ENCODE data around the gene KHDC1L. TPM values are rescaled to one million over a fixed set of nuclear protein-coding genes. Genes with fewer than 3 reads are reported as not detected.
"Not testable (repeated sequence)": the region's sequence is repeated elsewhere in the genome, so short reads cannot be mapped to it uniquely, and the experiment has no call there.

Gene KHDC1L
- total and polyA plus RNA-seq, 2 of the 13 experiments (the other 11 are each of a cell fraction or from before 2014, with no cell fraction given): not detected

DNA sequence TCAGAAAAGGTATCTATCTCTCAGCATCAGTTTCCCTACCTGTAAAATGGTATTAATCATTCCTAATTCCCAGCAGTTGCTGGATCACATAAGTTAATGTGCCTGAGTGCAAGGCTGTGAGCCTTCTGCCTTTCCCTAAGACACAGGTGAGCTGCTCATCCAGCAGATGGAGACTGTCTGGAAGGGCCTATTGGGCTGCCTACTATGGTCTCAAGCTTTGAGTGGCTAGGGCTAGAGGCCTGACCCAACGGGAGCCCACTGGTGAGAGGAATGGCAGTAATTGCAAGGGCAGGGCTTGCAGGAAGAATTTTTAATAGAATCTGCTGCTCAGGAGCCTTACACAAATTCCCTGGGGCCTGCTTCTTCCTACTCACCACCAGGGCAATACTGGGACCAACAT lies 33.4 kb upstream of the KHDC1L start:
- WGBS (ENCODE audit: low lambda C conversion rate): no CpG with 5 or more reads among the region's 1 CpG
- Histone ChIP-seq H3K9ac (ENCODE audit: insufficient read depth, low read depth, low read length) (no peak overlapping the region), H3K4me1 (ENCODE audit: insufficient read depth, low read length) (no peaks in the 10 kb centered on the region), H3K4me3 (replicated peaks in 1 of 3; ENCODE audit: insufficient read depth in 1 of 3, low read depth in 2 of 3, low read length in 3 of 3) (no peak overlapping the region), H3K27me3 (ENCODE audit: control insufficient read depth in 1 of 2, insufficient read depth in 2 of 2, low read length in 2 of 2) (0 out of 5 replicates have a peak, but pooled peaks cover 0 to 3% of the 10 kb centered on the region in 2 experiments), H3K4me2 (ENCODE audit: low read depth, low read length) (no peak overlapping the region), H3K36me3 (replicated peaks in 1 of 2; ENCODE audit: control insufficient read depth in 1 of 2, insufficient read depth in 2 of 2, low read length in 2 of 2) (no peaks in the 10 kb centered on the region), H3K27ac (ENCODE audit: extremely low read length, insufficient read depth, low read length) (no peak overlapping the region), H4K20me1 (ENCODE audit: insufficient read depth, low read length) (no peaks in the 10 kb centered on the region), H3K9me3 (ENCODE audit: low read length) (no peaks in the 10 kb centered on the region), H3K79me2 (ENCODE audit: insufficient read depth, low read length) (no peaks in the 10 kb centered on the region), H2AFZ (ENCODE audit: low read length) (no peak overlapping the region)
- no peak for TF ChIP-seq KAT2B (IDR thresholded peaks at IDR 0.05; ENCODE audit: borderline replicate concordance, low read depth, low read length)
- no peak for TF ChIP-seq KAT8 (CRISPR knock-in tag; IDR thresholded peaks at IDR 0.05)
- no peak for TF ChIP-seq ZNF619 (CRISPR knock-in tag; IDR thresholded peaks at IDR 0.05)
- TF ChIP-seq, protein P1, sequence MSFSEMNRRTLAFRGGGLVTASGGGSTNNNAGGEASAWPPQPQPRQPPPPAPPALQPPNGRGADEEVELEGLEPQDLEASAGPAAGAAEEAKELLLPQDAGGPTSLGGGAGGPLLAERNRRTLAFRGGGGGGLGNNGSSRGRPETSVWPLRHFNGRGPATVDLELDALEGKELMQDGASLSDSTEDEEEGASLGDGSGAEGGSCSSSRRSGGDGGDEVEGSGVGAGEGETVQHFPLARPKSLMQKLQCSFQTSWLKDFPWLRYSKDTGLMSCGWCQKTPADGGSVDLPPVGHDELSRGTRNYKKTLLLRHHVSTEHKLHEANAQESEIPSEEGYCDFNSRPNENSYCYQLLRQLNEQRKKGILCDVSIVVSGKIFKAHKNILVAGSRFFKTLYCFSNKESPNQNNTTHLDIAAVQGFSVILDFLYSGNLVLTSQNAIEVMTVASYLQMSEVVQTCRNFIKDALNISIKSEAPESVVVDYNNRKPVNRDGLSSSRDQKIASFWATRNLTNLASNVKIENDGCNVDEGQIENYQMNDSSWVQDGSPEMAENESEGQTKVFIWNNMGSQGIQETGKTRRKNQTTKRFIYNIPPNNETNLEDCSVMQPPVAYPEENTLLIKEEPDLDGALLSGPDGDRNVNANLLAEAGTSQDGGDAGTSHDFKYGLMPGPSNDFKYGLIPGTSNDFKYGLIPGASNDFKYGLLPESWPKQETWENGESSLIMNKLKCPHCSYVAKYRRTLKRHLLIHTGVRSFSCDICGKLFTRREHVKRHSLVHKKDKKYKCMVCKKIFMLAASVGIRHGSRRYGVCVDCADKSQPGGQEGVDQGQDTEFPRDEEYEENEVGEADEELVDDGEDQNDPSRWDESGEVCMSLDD (CRISPR knock-in tag; IDR thresholded peaks at IDR 0.05; ENCODE audit: borderline replicate concordance): no peak
- TF ChIP-seq SPEN (CRISPR knock-in tag; IDR thresholded peaks at IDR 0.05; ENCODE audit: low read depth): no peak
- no peak for TF ChIP-seq SCMH1 (CRISPR knock-in tag; IDR thresholded peaks at IDR 0.05; ENCODE audit: borderline replicate concordance)
- TF ChIP-seq EEA1 (CRISPR knock-in tag; IDR thresholded peaks at IDR 0.05; ENCODE audit: borderline replicate concordance): no peak
- no peak for TF ChIP-seq IRF9 (CRISPR knock-in tag; IDR thresholded peaks at IDR 0.05; ENCODE audit: borderline replicate concordance)
- TF ChIP-seq NCOA2 (CRISPR knock-in tag; IDR thresholded peaks at IDR 0.05): no peak
- TF ChIP-seq ZNF33A (CRISPR knock-in tag; IDR thresholded peaks at IDR 0.05; ENCODE audit: borderline replicate concordance): no peak
- no peak for TF ChIP-seq KDM1A (CRISPR knock-in tag; IDR thresholded peaks at IDR 0.05)
- no peak for TF ChIP-seq STAT5B (CRISPR knock-in tag; IDR thresholded peaks at IDR 0.05)
- no peak for TF ChIP-seq NCOA5 (CRISPR knock-in tag; IDR thresholded peaks at IDR 0.05)
- no peak for TF ChIP-seq ZNF281 (CRISPR knock-in tag; IDR thresholded peaks at IDR 0.05; ENCODE audit: borderline replicate concordance)
- ATAC-seq (no peak; the same call in 2 of the 3 replicates), DNase-seq (ENCODE audit: low spot score) (no peak), FAIRE-seq (no peak)
- ChIA-PET CTCF (ENCODE audit: low intra/inter-chr PET ratio, low total read pairs) (no interaction called here), POLR2A (no interaction called here)
- intact Hi-C loops (cut with micrococcal nuclease; ENCODE audit: unreplicated experiment): no loop called here
- no TSS peak for BruUV-seq (replicated peaks)
- in situ Hi-C loops (cut with HindIII; ENCODE audit: extremely low pct_ligation_motif_present, low pct_unique_long_range_greater_than_20kb): no loop called here

DNA sequence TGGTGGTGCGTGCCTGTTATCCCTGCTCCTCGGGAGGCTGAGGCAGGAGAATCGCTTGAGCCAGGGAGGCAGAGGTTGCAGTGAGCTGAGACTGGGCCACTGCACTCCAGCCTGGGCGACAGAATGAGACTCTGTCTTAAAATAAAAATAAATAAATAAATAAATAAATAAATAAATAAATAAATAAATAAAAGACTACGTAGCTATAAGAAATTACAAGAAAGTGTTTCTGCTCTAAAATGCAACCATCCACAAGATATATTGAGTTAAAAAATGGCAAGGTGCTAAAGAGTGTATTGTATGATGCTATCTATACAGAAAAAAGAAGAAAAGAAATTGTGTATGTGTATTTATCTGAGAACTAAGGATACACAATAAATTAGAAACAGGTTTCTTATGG lies 29.0 kb upstream of the KHDC1L start:
- H3K27me3 ChIP-seq (ENCODE audit: control insufficient read depth in 1 of 2, insufficient read depth in 2 of 2, low read length in 2 of 2); BruUV-seq (replicated peaks); H4K20me1 ChIP-seq (ENCODE audit: insufficient read depth, low read length); H3K27ac ChIP-seq (ENCODE audit: extremely low read length, insufficient read depth, low read length); H3K79me2 ChIP-seq (ENCODE audit: insufficient read depth, low read length); H3K4me1 ChIP-seq (ENCODE audit: insufficient read depth, low read length); H3K9ac ChIP-seq (ENCODE audit: insufficient read depth, low read depth, low read length); FAIRE-seq; intact Hi-C loops (cut with micrococcal nuclease; ENCODE audit: unreplicated experiment); H3K4me2 ChIP-seq (ENCODE audit: low read depth, low read length); CTCF ChIA-PET (ENCODE audit: low intra/inter-chr PET ratio, low total read pairs); H3K9me3 ChIP-seq (ENCODE audit: low read length); H2AFZ ChIP-seq (ENCODE audit: low read length); ATAC-seq; H3K36me3 ChIP-seq (replicated peaks in 1 of 2; ENCODE audit: control insufficient read depth in 1 of 2, insufficient read depth in 2 of 2, low read length in 2 of 2); DNase-seq (ENCODE audit: low spot score); H3K4me3 ChIP-seq (replicated peaks in 1 of 3; ENCODE audit: insufficient read depth in 1 of 3, low read depth in 2 of 3, low read length in 3 of 3); in situ Hi-C loops (cut with HindIII; ENCODE audit: extremely low pct_ligation_motif_present, low pct_unique_long_range_greater_than_20kb); POLR2A ChIA-PET: not testable (repeated sequence)
- 60% methylated on average over 5 of the region's 5 CpGs for WGBS (ENCODE audit: low lambda C conversion rate)

Data from HepG2 (cell line).